H9 (cell line): ENCODE measurements around the gene ARNT2. TPM values are rescaled to one million over a fixed set of nuclear protein-coding genes. Genes with fewer than 3 reads are reported as not detected.

ENCODE experiments used
- DNase-seq: peaks from one replicate; pipeline ENCODE4 v3.0.0-alpha.2; 2017
- H2AFZ ChIP-seq: one replicate; pipeline ENCODE4 v1.6.1; 2013; ENCODE audit warnings: mild to moderate bottlenecking, low read length, control low read depth, moderate library complexity
- H2AK5ac ChIP-seq: 2 replicates; pipeline ENCODE4 v1.6.1; 2013; ENCODE audit warnings: low read length, control low read depth, mixed read lengths; ENCODE audit not compliant: insufficient read length
- H2BK120ac ChIP-seq: one replicate; pipeline ENCODE4 v1.6.1; 2013; ENCODE audit warnings: low read depth, mild to moderate bottlenecking, low read length, control low read depth, inconsistent platforms; ENCODE audit not compliant: poor library complexity, severe bottlenecking
- H2BK12ac ChIP-seq: 2 replicates; pipeline ENCODE4 v1.6.1; 2013; ENCODE audit warnings: low read length, control low read depth, mixed read lengths, low read depth; ENCODE audit not compliant: insufficient read length
- H2BK15ac ChIP-seq: 2 replicates; pipeline ENCODE4 v1.6.1; 2013; ENCODE audit warnings: low read depth, low read length, control low read depth
- H2BK20ac ChIP-seq: one replicate; pipeline ENCODE4 v1.6.1; 2013; ENCODE audit warnings: low read depth, mild to moderate bottlenecking, low read length, control low read depth, inconsistent platforms; ENCODE audit not compliant: poor library complexity, severe bottlenecking
- H2BK5ac ChIP-seq: 2 replicates; pipeline ENCODE4 v1.6.1; 2013; ENCODE audit warnings: low read length, control low read depth, mixed read lengths; ENCODE audit not compliant: insufficient read length
- H3K14ac ChIP-seq: 2 replicates; pipeline ENCODE4 v1.6.1; 2013; ENCODE audit warnings: low read length, control low read depth; ENCODE audit not compliant: insufficient read depth
- H3K18ac ChIP-seq: 2 replicates; pipeline ENCODE4 v1.6.1; 2013; ENCODE audit warnings: low read depth, mild to moderate bottlenecking, mixed read lengths, low read length, control low read depth; ENCODE audit not compliant: insufficient read length
- H3K23ac ChIP-seq: 2 replicates; pipeline ENCODE4 v1.6.1; 2013; ENCODE audit warnings: low read length, control low read depth, mixed read lengths, low read depth; ENCODE audit not compliant: insufficient read length
- H3K23me2 ChIP-seq: 2 replicates; pipeline ENCODE4 v1.6.1; 2013; ENCODE audit warnings: low read depth, mild to moderate bottlenecking, mixed read lengths, low read length, control low read depth; ENCODE audit not compliant: insufficient read length, poor library complexity, severe bottlenecking
- H3K27ac ChIP-seq: 2 replicates; pipeline ENCODE4 v1.5.1; 2013; ENCODE audit warnings: low read length, control low read depth, mixed read lengths, low read depth; ENCODE audit not compliant: insufficient read length
- H3K27me3 ChIP-seq: 2 replicates; pipeline ENCODE4 v1.6.1; 2013; ENCODE audit warnings: low read length, control low read depth, inconsistent platforms; ENCODE audit not compliant: insufficient read depth
- H3K4ac ChIP-seq: 2 replicates; pipeline ENCODE4 v1.6.1; 2013; ENCODE audit warnings: low read depth, mild to moderate bottlenecking, control low read depth, inconsistent platforms, low read length, moderate library complexity
- H3K4me1 ChIP-seq: 2 replicates; pipeline ENCODE4 v1.6.1; 2013; ENCODE audit warnings: low read length, control low read depth, inconsistent platforms; ENCODE audit not compliant: insufficient read depth
- H3K4me2 ChIP-seq: 2 replicates; pipeline ENCODE4 v1.6.1; 2013; ENCODE audit warnings: low read length, control low read depth, mixed read lengths; ENCODE audit not compliant: insufficient read length, insufficient read depth
- H3K56ac ChIP-seq: 2 replicates; pipeline ENCODE4 v1.6.1; 2013; ENCODE audit warnings: low read depth, mild to moderate bottlenecking, mixed read lengths, low read length, control low read depth; ENCODE audit not compliant: insufficient read length
- H3K79me1 ChIP-seq: 2 replicates; pipeline ENCODE4 v1.6.1; 2013; ENCODE audit warnings: low read depth, mild to moderate bottlenecking, moderate library complexity, low read length, control low read depth, inconsistent platforms; ENCODE audit not compliant: insufficient read depth, poor library complexity, severe bottlenecking
- H3K79me2 ChIP-seq: 2 replicates; pipeline ENCODE4 v1.6.1; 2013; ENCODE audit warnings: low read length, control low read depth, inconsistent platforms; ENCODE audit not compliant: insufficient read depth
- H3K9ac ChIP-seq: 2 replicates; pipeline ENCODE4 v1.6.1; 2013; ENCODE audit warnings: low read length, control low read depth, mixed read lengths; ENCODE audit not compliant: insufficient read length; ENCODE audit errors: extremely low read depth
- H3K9me3 ChIP-seq: one replicate; pipeline ENCODE4 v1.6.1; 2013; ENCODE audit warnings: low read depth, low read length, inconsistent platforms; ENCODE audit not compliant: control insufficient read depth
- H3T11ph ChIP-seq: one replicate; pipeline ENCODE4 v1.6.1; 2013; ENCODE audit warnings: mild to moderate bottlenecking, low read length, control low read depth, inconsistent platforms
- H4K20me1 ChIP-seq: one replicate; pipeline ENCODE4 v1.6.1; 2013; ENCODE audit not compliant: control insufficient read depth, insufficient read length, insufficient read depth
- H4K5ac ChIP-seq: 2 replicates; pipeline ENCODE4 v1.6.1; 2013; ENCODE audit warnings: low read depth, mild to moderate bottlenecking, mixed read lengths, low read length, control low read depth; ENCODE audit not compliant: insufficient read length
- H4K8ac ChIP-seq: replicated peaks from 2 replicates; pipeline ENCODE4 v1.6.1; 2013; ENCODE audit warnings: low read length, control low read depth, mixed read lengths, low read depth; ENCODE audit not compliant: insufficient read length
- H4K91ac ChIP-seq: 2 replicates; pipeline ENCODE4 v1.6.1; 2013; ENCODE audit warnings: low read depth, mild to moderate bottlenecking, moderate library complexity, mixed read lengths, low read length, control low read depth; ENCODE audit not compliant: insufficient read length
- H3K27ac Mint-ChIP-seq, 3 experiments: 2 replicates in 2 of 3; 3 replicates in 1 of 3; pipeline ENCODE4 v1.8.0; 2020 to 2021; ENCODE audit warnings: mixed read lengths in 3 of 3, mild to moderate bottlenecking in 1 of 3, moderate library complexity in 1 of 3
- H3K27me3 Mint-ChIP-seq: 2 replicates; pipeline ENCODE4 v1.8.0; 2021; ENCODE audit warnings: low read depth, mild to moderate bottlenecking, moderate library complexity, mixed read lengths
- H3K36me3 Mint-ChIP-seq, 3 experiments: 2 replicates in 2 of 3; 3 replicates in 1 of 3; pipeline ENCODE4 v1.8.0; 2020 to 2021; ENCODE audit warnings: low read depth in 3 of 3, mixed read lengths in 3 of 3; ENCODE audit not compliant: insufficient read depth in 1 of 3
- H3K4me1 Mint-ChIP-seq, 2 experiments: 2 replicates each; pipeline ENCODE4 v1.8.0; 2020; ENCODE audit warnings: mixed read lengths in 2 of 2
- H3K4me3 Mint-ChIP-seq, 2 experiments: 2 replicates in 1 of 2; 3 replicates in 1 of 2; pipeline ENCODE4 v1.8.0; 2020 to 2021; ENCODE audit warnings: mild to moderate bottlenecking in 2 of 2, mixed read lengths in 2 of 2, moderate library complexity in 1 of 2
- H3K9me3 Mint-ChIP-seq, 2 experiments: 2 replicates in 1 of 2; 3 replicates in 1 of 2; pipeline ENCODE4 v1.8.0; 2020; ENCODE audit warnings: mild to moderate bottlenecking in 2 of 2, mixed read lengths in 2 of 2, moderate library complexity in 1 of 2
- WGBS: extraction: QIAGEN DNeasy Blood & Tissue Kit; methylation state at CpG from one replicate; pipeline ENCODE4 v1.1.7; 2013; ENCODE audit warnings: missing lambda C conversion rate, low lambda C conversion rate, mixed read lengths; ENCODE audit not compliant: insufficient read length; ENCODE audit errors: extremely low coverage; 5-methylcytosine and 5-hydroxymethylcytosine counted together
- total RNA-seq: library from RNA; stranded (reverse); gene quantifications from 2 replicates; pipeline ENCODE4 v1.2.1, GENCODE V29; 2021
- TF ChIP-seq, protein P1 (sequence below): fragments of 200-600 bp; sonication (generic); conservative IDR thresholded peaks from 3 replicates; pipeline ENCODE4 v1.8.0; 2021; ENCODE audit warnings: antibody characterized with exemption, mild to moderate bottlenecking

Gene ARNT2
- total RNA-seq, 1 experiment from 2014 or later = 10.5 TPM

DNA sequence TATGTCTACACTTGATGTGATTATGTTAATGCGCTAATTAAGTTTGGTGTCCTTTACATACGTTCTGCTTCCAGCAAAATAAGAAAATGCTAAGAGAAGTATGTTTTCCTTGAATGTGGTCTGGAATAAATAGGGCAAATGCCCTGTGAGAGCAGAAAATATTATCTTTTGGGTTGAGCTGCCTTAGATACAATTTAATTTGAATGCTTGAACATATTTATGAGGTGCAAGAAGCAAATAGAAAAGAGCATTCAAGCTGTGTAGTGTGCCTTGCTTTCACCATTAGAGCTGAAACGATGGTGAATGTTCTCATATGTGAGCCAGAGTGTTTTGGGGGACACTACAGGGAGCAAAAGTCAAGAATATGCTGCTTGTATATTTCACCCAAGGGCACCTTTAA is 15.9 kb upstream of the ARNT2 start:
- Histone ChIP-seq H3K23ac (no peak overlapping the region), H3K18ac (no peak overlapping the region), H3K4ac (no peak overlapping the region), H3K23me2 (no peaks in the 10 kb centered on the region), H2BK5ac (no peak overlapping the region), H2BK12ac (no peak overlapping the region), H3K9me3 (no peaks in the 10 kb centered on the region), H3T11ph (no peak overlapping the region), H4K20me1 (no peaks in the 10 kb centered on the region), H2BK120ac (no peak overlapping the region), H3K9ac (no peak overlapping the region), H3K4me2 (no peak overlapping the region), H3K27me3 (no peaks in the 10 kb centered on the region), H3K27ac (no peak overlapping the region), H2BK15ac (no peak overlapping the region), H2BK20ac (no peak overlapping the region), H3K79me2 (no peaks in the 10 kb centered on the region), H3K14ac (no peak overlapping the region), H3K4me1 (peaks cover 4% of the 10 kb centered on the region; the same call in 1 of the 2 replicates), H4K5ac (no peak overlapping the region), H4K8ac (no peak overlapping the region), H3K56ac (no peak overlapping the region), H2AFZ (no peak overlapping the region), H4K91ac (no peak overlapping the region), H2AK5ac (no peak overlapping the region), H3K79me1 (no peaks in the 10 kb centered on the region)
- DNase-seq = no peak
- Mint-ChIP-seq H3K4me3 (no peak overlapping the region), H3K27me3 (no peaks in the 10 kb centered on the region), H3K9me3 (no peaks in the 10 kb centered on the region; a peak in 2 of 5 replicates), H3K4me1 (peaks cover 23 to 45% of the 10 kb centered on the region in 2 experiments), H3K36me3 (no peaks in the 10 kb centered on the region), H3K27ac (0 out of 7 replicates have a peak overlapping the region, but pooled peaks of 1 of the 3 experiments have one; percentile 50)
- TF ChIP-seq, protein P1, sequence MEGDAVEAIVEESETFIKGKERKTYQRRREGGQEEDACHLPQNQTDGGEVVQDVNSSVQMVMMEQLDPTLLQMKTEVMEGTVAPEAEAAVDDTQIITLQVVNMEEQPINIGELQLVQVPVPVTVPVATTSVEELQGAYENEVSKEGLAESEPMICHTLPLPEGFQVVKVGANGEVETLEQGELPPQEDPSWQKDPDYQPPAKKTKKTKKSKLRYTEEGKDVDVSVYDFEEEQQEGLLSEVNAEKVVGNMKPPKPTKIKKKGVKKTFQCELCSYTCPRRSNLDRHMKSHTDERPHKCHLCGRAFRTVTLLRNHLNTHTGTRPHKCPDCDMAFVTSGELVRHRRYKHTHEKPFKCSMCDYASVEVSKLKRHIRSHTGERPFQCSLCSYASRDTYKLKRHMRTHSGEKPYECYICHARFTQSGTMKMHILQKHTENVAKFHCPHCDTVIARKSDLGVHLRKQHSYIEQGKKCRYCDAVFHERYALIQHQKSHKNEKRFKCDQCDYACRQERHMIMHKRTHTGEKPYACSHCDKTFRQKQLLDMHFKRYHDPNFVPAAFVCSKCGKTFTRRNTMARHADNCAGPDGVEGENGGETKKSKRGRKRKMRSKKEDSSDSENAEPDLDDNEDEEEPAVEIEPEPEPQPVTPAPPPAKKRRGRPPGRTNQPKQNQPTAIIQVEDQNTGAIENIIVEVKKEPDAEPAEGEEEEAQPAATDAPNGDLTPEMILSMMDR = no peak
- WGBS = no CpG with 5 or more reads among the region's 3 CpGs
